Tibial nerve (tissue), 4 donors: ENCODE results near the gene KRTAP22-1. TPM values are rescaled to one million over a fixed set of nuclear protein-coding genes. Genes with fewer than 3 reads are reported as not detected.

Experiments
- DNase-seq, 2 donors: peaks; one replicate each; pipeline ENCODE4 v3.0.0-alpha.2; 2019; ENCODE audit warnings: low spot score in 2 of 2
- H3K27ac ChIP-seq, 4 donors: fragments of 200-600 bp; sonication (generic) in 3 of 4; one replicate each; pipeline ENCODE4 v1.5.1; 2017 to 2019; ENCODE audit warnings: mild to moderate bottlenecking in 1 of 4
- H3K27me3 ChIP-seq, 2 donors: fragments of 200-600 bp; sonication (generic) in 1 of 2; one replicate each; pipeline versions ENCODE4 v1.5.1 to v1.6.0; 2017 to 2019
- H3K36me3 ChIP-seq, 3 donors: fragments of 200-600 bp; sonication (generic); one replicate each; pipeline ENCODE4 v1.5.1; 2018 to 2019
- H3K4me1 ChIP-seq, 4 donors: fragments of 200-600 bp; sonication (generic) in 3 of 4; one replicate each; pipeline ENCODE4 v1.5.1; 2017 to 2019
- H3K4me3 ChIP-seq, 4 donors: fragments of 200-600 bp; sonication (generic) in 3 of 4; one replicate each; pipeline ENCODE4 v1.5.1; 2017 to 2019; ENCODE audit warnings: mild to moderate bottlenecking in 1 of 4, moderate library complexity in 1 of 4
- H3K9me3 ChIP-seq, 4 donors: fragments of 200-600 bp; sonication (generic) in 3 of 4; one replicate each; pipeline ENCODE4 v1.5.1; 2017 to 2019
- EP300 ChIP-seq, 2 donors: sonication (generic); formaldehyde crosslinking; IDR thresholded peaks; one replicate each; pipeline ENCODE4 v1.6.1; 2017; ENCODE audit warnings: antibody characterized with exemption in 2 of 2, mild to moderate bottlenecking in 1 of 2
- POLR2A ChIP-seq, 2 donors: fragments of 450-650 bp; IDR thresholded peaks; one replicate each; pipeline ENCODE4 v1.6.1; 2017; ENCODE audit warnings: antibody characterized with exemption in 2 of 2, mild to moderate bottlenecking in 2 of 2, moderate library complexity in 2 of 2
- WGBS, 2 donors: methylation state at CpG; one replicate each; pipeline ENCODE4 v1.1.5; 2018; 5-methylcytosine and 5-hydroxymethylcytosine counted together
- total RNA-seq, 4 donors: library from RNA; depleted of rRNA; stranded (reverse); fragments of >200 nt; gene quantifications; one replicate each; pipeline ENCODE4 v1.1.0, GENCODE V29; 2016
- TF ChIP-seq, protein P1 (sequence below), 5 experiments: fragments of 200-600 bp in 3 of 5; fragments of 450-650 bp in 2 of 5; sonication (generic) in 3 of 5; IDR thresholded peaks; one replicate each; pipeline ENCODE4 v1.5.1; 2016 to 2019; ENCODE audit warnings: antibody characterized with exemption in 5 of 5, mild to moderate bottlenecking in 3 of 5, moderate library complexity in 2 of 5

Gene KRTAP22-1
- total RNA-seq, 4 donors from 2014 or later: not detected

DNA sequence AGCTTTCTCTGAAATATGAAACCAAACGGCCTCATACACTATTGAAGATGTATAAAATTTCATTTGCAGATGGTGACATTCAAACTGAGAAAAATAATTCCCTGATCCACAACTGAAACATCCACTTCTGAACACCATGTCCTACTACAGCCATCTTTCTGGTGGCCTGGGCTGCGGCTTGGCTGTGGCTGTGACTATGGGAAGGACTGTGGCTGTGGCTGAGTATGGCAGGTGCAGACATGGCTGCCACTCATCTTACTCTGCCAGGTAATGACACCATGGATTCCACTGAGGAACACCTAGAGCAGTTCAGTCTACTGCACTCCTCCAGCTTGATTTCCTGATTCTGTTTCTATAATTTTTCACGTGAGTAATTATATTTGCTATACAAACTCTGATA, 19.6 kb downstream of the KRTAP22-1 start, which contains the start of gene KRTAP20-4:
Gene KRTAP20-4, plus strand, starts transcription at position 106 of the 400 bp plus-strand sequence.
- TF ChIP-seq EP300 (IDR thresholded peaks at IDR 0.05): no peak
- no peak for TF ChIP-seq POLR2A (IDR thresholded peaks at IDR 0.05)
- TF ChIP-seq, protein P1, sequence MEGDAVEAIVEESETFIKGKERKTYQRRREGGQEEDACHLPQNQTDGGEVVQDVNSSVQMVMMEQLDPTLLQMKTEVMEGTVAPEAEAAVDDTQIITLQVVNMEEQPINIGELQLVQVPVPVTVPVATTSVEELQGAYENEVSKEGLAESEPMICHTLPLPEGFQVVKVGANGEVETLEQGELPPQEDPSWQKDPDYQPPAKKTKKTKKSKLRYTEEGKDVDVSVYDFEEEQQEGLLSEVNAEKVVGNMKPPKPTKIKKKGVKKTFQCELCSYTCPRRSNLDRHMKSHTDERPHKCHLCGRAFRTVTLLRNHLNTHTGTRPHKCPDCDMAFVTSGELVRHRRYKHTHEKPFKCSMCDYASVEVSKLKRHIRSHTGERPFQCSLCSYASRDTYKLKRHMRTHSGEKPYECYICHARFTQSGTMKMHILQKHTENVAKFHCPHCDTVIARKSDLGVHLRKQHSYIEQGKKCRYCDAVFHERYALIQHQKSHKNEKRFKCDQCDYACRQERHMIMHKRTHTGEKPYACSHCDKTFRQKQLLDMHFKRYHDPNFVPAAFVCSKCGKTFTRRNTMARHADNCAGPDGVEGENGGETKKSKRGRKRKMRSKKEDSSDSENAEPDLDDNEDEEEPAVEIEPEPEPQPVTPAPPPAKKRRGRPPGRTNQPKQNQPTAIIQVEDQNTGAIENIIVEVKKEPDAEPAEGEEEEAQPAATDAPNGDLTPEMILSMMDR (IDR thresholded peaks at IDR 0.05): no peak
- no peaks in the 10 kb centered on the region for H3K27me3 ChIP-seq
- no peak within 1 kb of the TSS for H3K4me3 ChIP-seq
- peaks cover 0 to 7% (median 0%) of the 10 kb centered on the region in 4 donors for H3K9me3 ChIP-seq
- 79 to 83% methylated on average over 3 of the region's 3 CpGs for WGBS, 2 donors
- no peaks in the 10 kb centered on the region for H3K4me1 ChIP-seq
- no peak within 1 kb of the TSS for H3K27ac ChIP-seq
- no peaks in the 10 kb centered on the region for H3K36me3 ChIP-seq
- DNase-seq: no peak

DNA sequence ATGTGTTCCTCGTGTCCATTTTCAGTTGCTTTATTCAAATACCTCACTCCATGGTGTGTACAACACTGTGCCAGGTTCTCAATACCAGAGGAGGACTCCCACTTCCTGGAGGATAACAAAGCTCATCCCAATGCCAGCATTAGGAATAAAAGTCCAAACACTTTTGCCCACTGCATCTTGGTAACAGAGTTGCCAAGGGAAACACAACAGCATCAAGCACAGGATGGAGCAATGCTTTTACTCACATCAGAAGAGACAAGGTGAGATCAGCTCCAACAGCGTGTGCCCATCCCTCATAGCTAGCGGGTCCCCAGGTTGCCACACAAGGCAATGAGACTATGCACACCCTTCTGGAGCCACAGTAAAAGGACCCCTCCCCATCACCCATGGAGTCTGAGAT, 22.5 kb downstream of the KRTAP22-1 start:
- no peaks in the 10 kb centered on the region for H3K4me1 ChIP-seq
- peaks cover 0 to 8% (median 0%) of the 10 kb centered on the region in 4 donors for H3K9me3 ChIP-seq
- no peaks in the 10 kb centered on the region for H3K36me3 ChIP-seq
- DNase-seq: no peak
- 91 to 92% methylated on average over 3 of the region's 3 CpGs for WGBS, 2 donors
- TF ChIP-seq EP300 (IDR thresholded peaks at IDR 0.05) (no peak), POLR2A (IDR thresholded peaks at IDR 0.05) (no peak)
- TF ChIP-seq, protein P1 (IDR thresholded peaks at IDR 0.05): no peak
- H3K27me3 ChIP-seq: no peaks in the 10 kb centered on the region
- H3K4me3 ChIP-seq: no peak overlapping the region
- no peak overlapping the region for H3K27ac ChIP-seq

DNA sequence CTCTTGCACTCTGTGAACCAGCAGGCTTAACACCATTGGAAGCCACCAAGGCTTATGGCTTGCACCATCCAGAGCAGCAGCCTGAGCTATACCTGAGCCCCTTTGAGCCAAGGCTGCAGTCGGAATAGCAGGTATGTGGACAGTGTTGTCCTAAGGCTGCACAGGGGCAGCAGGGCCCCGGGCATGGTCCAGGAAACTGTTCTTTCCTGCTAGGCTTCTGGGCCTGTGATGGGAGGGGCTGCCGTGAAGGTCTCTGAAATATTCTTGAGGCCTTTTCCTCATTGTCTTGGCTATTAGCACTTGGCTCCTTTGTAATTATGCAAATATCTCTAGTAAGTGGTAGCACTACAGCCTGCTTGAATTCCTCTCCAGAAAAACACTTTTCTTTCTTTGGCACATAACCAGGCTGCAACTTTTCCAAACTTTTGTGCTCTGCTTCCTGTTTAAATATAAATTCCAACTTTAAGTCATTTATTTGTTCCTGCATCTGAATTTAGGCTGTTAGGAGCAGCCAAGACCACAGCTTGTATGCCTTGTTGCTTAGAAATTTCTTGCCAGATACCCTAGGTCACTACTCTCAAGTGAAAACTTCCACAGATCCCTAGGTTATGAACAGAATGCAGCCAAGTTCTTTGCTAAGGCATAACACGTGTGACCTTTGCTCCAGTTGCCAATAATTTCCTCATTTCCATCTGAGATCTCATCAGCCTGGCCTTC, 24.7 kb downstream of the KRTAP22-1 start:
- TF ChIP-seq, protein P1 (IDR thresholded peaks at IDR 0.05): no peak
- no peak for TF ChIP-seq POLR2A (IDR thresholded peaks at IDR 0.05)
- DNase-seq: peak in 1 of 2 donors; percentile 16
- no peaks in the 10 kb centered on the region for H3K27me3 ChIP-seq
- 65 to 77% methylated on average over 3 to 4 of the region's 4 CpGs for WGBS, 2 donors
- peaks cover 0 to 8% (median 0%) of the 10 kb centered on the region in 4 donors for H3K9me3 ChIP-seq
- H3K4me3 ChIP-seq: no peak overlapping the region
- no peaks in the 10 kb centered on the region for H3K4me1 ChIP-seq
- no peak overlapping the region for H3K27ac ChIP-seq
- H3K36me3 ChIP-seq: no peaks in the 10 kb centered on the region

DNA sequence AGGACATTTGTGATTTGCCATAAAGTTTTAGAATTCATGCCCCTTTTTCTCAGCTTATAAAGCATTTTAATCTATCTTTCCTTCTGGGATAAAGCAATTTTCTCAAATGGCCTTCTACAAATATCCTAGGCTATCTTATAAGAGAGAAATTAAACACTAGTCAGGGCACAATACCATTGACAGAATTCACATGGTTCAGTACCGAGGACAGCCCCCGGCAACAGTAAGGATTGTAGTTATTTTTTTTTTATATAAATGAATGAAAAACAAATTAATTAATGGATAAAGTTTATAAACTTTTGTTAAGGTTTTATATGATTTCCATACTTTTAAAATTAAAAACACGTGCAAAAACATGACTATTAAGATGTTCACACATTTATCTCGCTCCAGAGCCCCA, 27.2 kb downstream of the KRTAP22-1 start:
- Histone ChIP-seq H3K4me1 (no peaks in the 10 kb centered on the region), H3K4me3 (no peak overlapping the region)
- 74 to 89% methylated on average over 4 of the region's 4 CpGs for WGBS, 2 donors

DNA sequence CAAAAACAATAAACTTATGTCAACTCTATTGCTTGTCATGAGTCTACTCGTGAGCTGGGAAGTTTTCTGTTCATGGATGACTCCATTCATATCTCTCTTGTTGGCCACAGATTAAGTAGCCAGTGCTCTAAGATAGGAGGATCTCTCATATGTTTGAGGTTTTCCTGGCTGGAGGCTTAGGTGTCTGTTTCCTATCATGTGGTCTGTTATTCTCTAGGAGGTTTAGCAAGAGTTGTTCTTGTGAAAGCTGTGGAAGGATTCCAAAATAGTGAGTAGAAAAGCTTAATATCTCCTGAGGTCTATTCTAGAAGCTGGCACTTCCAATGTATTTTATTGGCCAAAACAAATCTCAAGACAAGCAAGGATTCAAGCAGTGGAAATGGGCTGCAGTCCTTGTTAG, 28.3 kb downstream of the KRTAP22-1 start:
- WGBS, 2 donors: 49 to 58% methylated on average over 1 of the region's 1 CpG
- H3K9me3 ChIP-seq: peaks cover 0 to 8% (median 0%) of the 10 kb centered on the region in 4 donors
- no peak for TF ChIP-seq EP300 (IDR thresholded peaks at IDR 0.05)
- no peak for TF ChIP-seq POLR2A (IDR thresholded peaks at IDR 0.05)
- TF ChIP-seq, protein P1 (IDR thresholded peaks at IDR 0.05): no peak

More for the DNA sequence above, 27.2 kb downstream of the KRTAP22-1 start:
- H3K27ac ChIP-seq: no peak overlapping the region
- DNase-seq: no peak
- no peaks in the 10 kb centered on the region for H3K27me3 ChIP-seq
- H3K36me3 ChIP-seq: no peaks in the 10 kb centered on the region
- TF ChIP-seq, protein P1 (IDR thresholded peaks at IDR 0.05): no peak
- TF ChIP-seq POLR2A (IDR thresholded peaks at IDR 0.05): no peak
- no peak for TF ChIP-seq EP300 (IDR thresholded peaks at IDR 0.05)
- peaks cover 0 to 8% (median 0%) of the 10 kb centered on the region in 4 donors for H3K9me3 ChIP-seq

More for the DNA sequence above, 28.3 kb downstream of the KRTAP22-1 start:
- no peaks in the 10 kb centered on the region for H3K36me3 ChIP-seq
- DNase-seq: peak in 1 of 2 donors; percentile 15
- H3K4me1 ChIP-seq: no peaks in the 10 kb centered on the region
- no peaks in the 10 kb centered on the region for H3K27me3 ChIP-seq
- no peak overlapping the region for H3K4me3 ChIP-seq
- H3K27ac ChIP-seq: no peak overlapping the region
